Activated B cell treated with CpG ODN at 0.5 μM for 24 hours (primary cell): Measurements from ENCODE around the gene GRK1. TPM values are rescaled to one million over a fixed set of nuclear protein-coding genes. Genes with fewer than 3 reads are reported as not detected.
"Not testable (repeated sequence)": the region's sequence is repeated elsewhere in the genome, so short reads cannot be mapped to it uniquely, and the experiment has no call there.

Experiments
- ATAC-seq: fragments of 200-7000 bp; cut with Tn5 transposase; one replicate; pipeline ENCODE4 v1.10.0; 2021; ENCODE audit warnings: low read depth, mild to moderate bottlenecking, moderate library complexity
- CTCF ChIA-PET: fragments of 350-600 bp; sonication (Branson Sonifier 250); formaldehyde crosslinking; loops from one replicate; lab custom pipeline; 2021; ENCODE audit warnings: antibody characterized with exemption; lab: Charles Lee
- POLR2A ChIA-PET: fragments of 350-600 bp; sonication (Branson Sonifier 250); formaldehyde crosslinking; loops from one replicate; lab custom pipeline; 2021; ENCODE audit warnings: antibody characterized with exemption; lab: Charles Lee
- DNase-seq: peaks from one replicate; pipeline ENCODE4 v3.0.0; 2022
- H3K27ac Mint-ChIP-seq: one replicate; pipeline ENCODE4 v1.8.0; 2020; ENCODE audit warnings: mixed read lengths
- H3K27me3 Mint-ChIP-seq: one replicate; pipeline ENCODE4 v1.8.0; 2021; ENCODE audit warnings: mixed read lengths
- H3K36me3 Mint-ChIP-seq: one replicate; pipeline ENCODE4 v1.8.0; 2021; ENCODE audit warnings: low read depth, mixed read lengths
- H3K4me1 Mint-ChIP-seq: one replicate; pipeline ENCODE4 v1.8.0; 2021; ENCODE audit warnings: mixed read lengths
- H3K4me3 Mint-ChIP-seq: one replicate; pipeline ENCODE4 v1.8.0; 2020; ENCODE audit warnings: mild to moderate bottlenecking, mixed read lengths
- H3K9me3 Mint-ChIP-seq: one replicate; pipeline ENCODE4 v1.8.0; 2020; ENCODE audit warnings: mixed read lengths
- CTCF ChIP-seq: fragments of 200-600 bp; IDR thresholded peaks from one replicate; pipeline ENCODE4 v1.8.0; 2022; ENCODE audit warnings: antibody characterized with exemption, mild to moderate bottlenecking
- intact Hi-C: fragments of 100-400 bp; cut with micrococcal nuclease; formaldehyde crosslinking; loops from one replicate; pipeline ENCODE4 v1.15.1; 2024
- total RNA-seq: library from RNA; stranded (reverse); gene quantifications from 2 replicates; pipeline ENCODE4 v1.2.3, GENCODE V29; 2022

Gene GRK1
- total RNA-seq, 1 donor from 2014 or later = 0.07 TPM

DNA sequence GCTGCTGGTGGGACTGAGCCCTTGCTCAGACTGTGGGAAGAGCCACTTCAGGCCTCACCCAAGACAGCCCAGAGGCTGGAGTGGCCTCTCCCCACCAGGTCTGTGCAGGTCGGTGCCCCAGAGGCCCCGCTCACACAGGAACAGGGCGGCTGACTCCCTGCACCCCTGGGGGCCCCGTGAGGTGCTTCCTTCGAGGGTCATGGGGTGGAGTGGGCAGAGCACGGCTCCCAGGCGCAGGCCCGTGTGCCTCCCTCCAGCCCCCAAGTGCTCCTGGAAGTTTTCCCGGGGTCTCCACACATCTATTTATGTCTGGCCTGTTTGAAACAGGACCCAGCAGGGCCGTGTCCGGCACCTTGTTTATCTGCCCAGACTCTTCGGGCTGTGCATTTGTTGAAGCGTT, 82.5 kb downstream of the GRK1 start:
- ChIA-PET POLR2A (no interaction called here), CTCF (no interaction called here)
- Mint-ChIP-seq H3K27me3 (no peaks in the 10 kb centered on the region), H3K4me1 (no peaks in the 10 kb centered on the region), H3K36me3 (no peaks in the 10 kb centered on the region), H3K4me3 (no peak overlapping the region), H3K9me3 (peaks cover 5% of the 10 kb centered on the region), H3K27ac (no peak overlapping the region)
- TF ChIP-seq CTCF = no peak
- no peak for ATAC-seq
- DNase-seq = no peak
- intact Hi-C loops = no loop called here

DNA sequence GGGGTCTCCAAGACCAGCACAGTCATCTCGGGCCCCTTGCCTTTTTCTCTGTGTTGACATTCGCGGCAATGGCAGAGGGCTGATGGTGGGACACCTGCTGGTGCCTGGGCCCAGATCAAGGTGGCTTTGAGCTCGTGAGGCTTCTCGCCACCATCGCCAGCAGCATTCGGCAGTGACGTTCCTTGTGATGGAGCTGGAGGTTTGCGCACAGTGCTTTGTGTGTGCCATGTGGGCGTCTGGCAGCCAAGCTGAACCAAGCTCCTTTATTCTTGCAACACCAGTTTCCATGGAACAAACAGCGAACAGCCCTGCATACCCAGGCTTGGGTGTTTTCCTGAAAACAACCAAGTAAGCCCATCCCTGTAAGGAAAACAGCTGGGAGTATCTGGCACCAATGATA, 82.9 kb downstream of the GRK1 start:
- POLR2A ChIA-PET = no interaction called here
- H3K36me3 Mint-ChIP-seq = no peaks in the 10 kb centered on the region

DNA sequence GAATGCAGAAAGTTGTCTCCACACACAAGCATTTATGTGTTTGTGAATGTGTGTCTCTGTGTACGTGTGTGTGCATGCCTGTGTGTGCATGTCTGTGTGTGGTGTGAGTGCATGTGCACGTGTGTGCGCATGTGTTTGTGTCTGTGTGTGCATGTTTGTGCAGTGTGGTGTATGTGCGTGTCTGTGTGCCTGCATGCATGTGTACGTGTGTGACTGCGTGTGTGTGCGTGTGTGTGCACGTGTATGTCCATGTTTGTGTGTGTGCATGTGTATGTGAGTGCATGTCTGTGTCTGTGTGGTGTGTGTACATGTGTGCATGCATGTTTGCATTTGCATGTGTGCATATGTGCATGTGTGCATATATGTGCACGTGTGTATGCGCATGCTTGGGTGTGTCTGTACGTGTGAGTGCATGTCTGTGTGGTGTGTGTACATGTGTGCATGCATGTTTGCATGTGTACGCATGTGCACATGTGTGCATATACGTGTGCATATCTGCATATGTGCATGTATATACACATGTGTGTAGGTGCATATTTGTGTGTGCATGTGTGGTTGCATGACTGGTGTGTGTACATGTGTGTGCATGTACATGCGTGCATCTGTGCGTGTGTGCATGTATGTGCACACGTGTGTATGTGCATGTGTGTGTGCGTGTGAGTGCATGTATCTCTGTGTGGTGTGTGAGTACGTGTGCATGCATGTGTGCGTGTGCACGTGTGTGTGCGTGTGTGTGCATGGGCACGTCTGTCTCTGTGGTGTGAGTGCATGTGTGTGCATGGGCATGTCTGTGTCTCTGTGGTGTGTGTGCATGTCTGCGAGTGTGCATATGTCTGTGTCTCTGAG, 83.8 kb downstream of the GRK1 start:
- H3K27me3 Mint-ChIP-seq = no peaks in the 10 kb centered on the region
- H3K4me3 Mint-ChIP-seq = no peak overlapping the region
- H3K9me3 Mint-ChIP-seq = peaks cover 5% of the 10 kb centered on the region
- intact Hi-C loops = no loop called here
- ATAC-seq (no peak), DNase-seq (no peak)
- H3K36me3 Mint-ChIP-seq = no peaks in the 10 kb centered on the region
- no peak overlapping the region for H3K27ac Mint-ChIP-seq
- ChIA-PET POLR2A (no interaction called here), CTCF (no interaction called here)
- H3K4me1 Mint-ChIP-seq = no peaks in the 10 kb centered on the region
- no peak for TF ChIP-seq CTCF

More for the DNA sequence above, 82.9 kb downstream of the GRK1 start:
- no peak for DNase-seq
- H3K9me3 Mint-ChIP-seq = peaks cover 5% of the 10 kb centered on the region
- no peaks in the 10 kb centered on the region for H3K27me3 Mint-ChIP-seq
- no peak for ATAC-seq
- H3K4me3 Mint-ChIP-seq = no peak overlapping the region
- intact Hi-C loops = no loop called here
- no peaks in the 10 kb centered on the region for H3K4me1 Mint-ChIP-seq
- TF ChIP-seq CTCF = no peak
- CTCF ChIA-PET = no interaction called here
- no peak overlapping the region for H3K27ac Mint-ChIP-seq

GRCh38 chr13:113751491-113751890, 84.5 kb downstream of the GRK1 start:
- DNase-seq (no peak), ATAC-seq (no peak)
- TF ChIP-seq CTCF = no peak
- H3K4me3 Mint-ChIP-seq = no peak overlapping the region
- H3K27me3 Mint-ChIP-seq = no peaks in the 10 kb centered on the region
- no peaks in the 10 kb centered on the region for H3K4me1 Mint-ChIP-seq
- intact Hi-C loops = no loop called here
- no peak overlapping the region for H3K27ac Mint-ChIP-seq
- ChIA-PET POLR2A (no interaction called here), CTCF (no interaction called here)
- peaks cover 5% of the 10 kb centered on the region for H3K9me3 Mint-ChIP-seq
- no peaks in the 10 kb centered on the region for H3K36me3 Mint-ChIP-seq

DNA sequence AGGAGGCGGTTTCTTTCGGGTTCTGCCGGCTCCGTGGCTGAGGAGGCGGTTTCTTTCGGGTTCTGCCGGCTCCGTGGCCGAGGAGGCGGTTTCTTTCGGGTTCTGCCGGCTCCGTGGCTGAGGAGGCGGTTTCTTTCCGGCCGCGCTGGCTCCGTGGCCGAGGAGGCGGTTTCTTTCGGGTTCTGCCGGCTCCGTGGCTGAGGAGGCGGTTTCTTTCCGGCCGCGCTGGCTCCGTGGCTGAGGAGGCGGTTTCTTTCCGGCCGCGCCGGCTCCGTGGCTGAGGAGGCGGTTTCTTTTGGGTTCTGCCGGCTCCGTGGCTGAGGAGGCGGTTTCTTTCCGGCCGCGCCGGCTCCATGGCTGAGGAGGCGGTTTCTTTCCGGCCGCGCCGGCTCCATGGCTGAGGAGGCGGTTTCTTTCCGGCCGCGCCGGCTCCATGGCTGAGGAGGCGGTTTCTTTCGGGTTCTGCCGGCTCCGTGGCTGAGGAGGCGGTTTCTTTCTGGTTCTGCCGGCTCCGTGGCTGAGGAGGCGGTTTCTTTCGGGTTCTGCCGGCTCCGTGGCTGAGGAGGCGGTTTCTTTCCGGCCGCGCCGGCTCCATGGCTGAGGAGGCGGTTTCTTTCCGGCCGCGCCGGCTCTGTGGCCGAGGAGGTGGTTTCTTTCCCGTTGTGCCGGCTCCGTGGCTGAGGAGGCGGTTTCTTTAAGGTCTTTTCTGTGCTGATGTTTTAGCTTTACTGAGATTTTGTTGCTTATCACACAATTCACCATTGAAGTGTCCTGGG, 85.4 kb downstream of the GRK1 start:
- intact Hi-C loops, DNase-seq, POLR2A ChIA-PET, H3K4me3 Mint-ChIP-seq, H3K27me3 Mint-ChIP-seq, H3K4me1 Mint-ChIP-seq, H3K36me3 Mint-ChIP-seq, ATAC-seq, H3K9me3 Mint-ChIP-seq, H3K27ac Mint-ChIP-seq, CTCF ChIA-PET: not testable (repeated sequence)
